NCI-H82 treated with DMSO at 0.1 percent for 48 hours (cell line): ENCODE measurements around the gene OVOL1.
"Not testable (repeated sequence)": the region's sequence is repeated elsewhere in the genome, so short reads cannot be mapped to it uniquely, and the experiment has no call there.

Experiments
- DNase-seq: peaks from one replicate; lab custom pipeline; 2025; ENCODE audit not compliant: unreplicated experiment; lab: John Stamatoyannopoulos, UW

OVOL1 gene

GRCh38 chr11:65786786-65787636, at the start of gene OVOL1:
OVOL1 (plus strand) TSS chr11:65787063; CDS start chr11:65787374, 311 bp downstream.
- no peak for DNase-seq

- DNase-seq, result no peak
Observed at GRCh38 chr11:65739022-65739421, 47.8 kb upstream of the OVOL1 start.

- no peak for DNase-seq
Observed at GRCh38 chr11:65741185-65741584, 45.7 kb upstream of the OVOL1 start.

GRCh38 chr11:65742353-65742752, 44.5 kb upstream of the OVOL1 start:
- DNase-seq, result no peak

- DNase-seq, result no peak
Observed at GRCh38 chr11:65743681-65744025, 43.2 kb upstream of the OVOL1 start.

- peak; percentile 36 for DNase-seq
Observed at GRCh38 chr11:65744026-65744698, 42.7 kb upstream of the OVOL1 start.

- no peak for DNase-seq
Observed at GRCh38 chr11:65744699-65745042, 42.2 kb upstream of the OVOL1 start.

- no peak for DNase-seq
Observed at GRCh38 chr11:65745049-65745448, 41.8 kb upstream of the OVOL1 start.

GRCh38 chr11:65762169-65762568, 24.7 kb upstream of the OVOL1 start:
- DNase-seq, result not testable (repeated sequence)

DNA sequence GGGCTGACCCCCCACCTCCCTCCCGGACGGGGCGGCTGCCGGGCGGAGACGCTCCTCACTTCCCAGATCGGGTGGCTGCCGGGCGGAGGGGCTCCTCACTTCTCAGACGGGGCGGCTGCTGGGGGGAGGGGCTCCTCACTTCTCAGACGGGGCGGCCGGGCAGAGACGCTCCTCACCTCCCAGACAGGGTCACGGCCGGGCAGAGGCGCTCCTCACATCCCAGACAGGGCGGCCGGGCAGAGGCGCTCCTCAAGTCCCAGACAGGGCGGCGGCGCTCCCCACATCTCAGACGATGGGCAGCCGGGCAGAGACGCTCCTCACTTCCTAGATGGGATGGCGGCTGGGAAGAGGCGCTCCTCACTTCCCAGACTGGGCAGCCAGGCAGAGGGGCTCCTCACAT, 24.0 kb upstream of the OVOL1 start:
- not testable (repeated sequence) for DNase-seq

DNA sequence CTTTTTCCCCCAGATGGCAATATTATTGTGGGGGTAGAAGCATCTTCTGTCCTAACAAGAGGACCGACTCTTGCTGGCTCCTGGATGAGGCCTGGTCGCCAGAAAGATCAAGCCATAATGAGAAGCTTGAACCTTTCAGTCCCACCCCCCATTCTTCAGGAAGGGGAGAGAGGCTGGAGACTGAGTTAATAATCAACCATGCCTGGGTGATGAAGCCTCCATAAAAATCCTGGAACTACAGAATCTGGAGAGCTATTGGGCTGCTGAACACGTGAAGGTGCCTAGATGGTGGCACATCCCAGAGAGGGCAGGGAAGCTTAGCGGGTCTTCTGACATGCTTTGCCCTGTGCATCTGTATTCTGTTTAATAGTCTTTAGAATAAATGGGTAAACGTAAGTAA, 22.4 kb upstream of the OVOL1 start:
- DNase-seq, result no peak

- no peak for DNase-seq
Observed at GRCh38 chr11:65766535-65766934, 20.3 kb upstream of the OVOL1 start.

DNA sequence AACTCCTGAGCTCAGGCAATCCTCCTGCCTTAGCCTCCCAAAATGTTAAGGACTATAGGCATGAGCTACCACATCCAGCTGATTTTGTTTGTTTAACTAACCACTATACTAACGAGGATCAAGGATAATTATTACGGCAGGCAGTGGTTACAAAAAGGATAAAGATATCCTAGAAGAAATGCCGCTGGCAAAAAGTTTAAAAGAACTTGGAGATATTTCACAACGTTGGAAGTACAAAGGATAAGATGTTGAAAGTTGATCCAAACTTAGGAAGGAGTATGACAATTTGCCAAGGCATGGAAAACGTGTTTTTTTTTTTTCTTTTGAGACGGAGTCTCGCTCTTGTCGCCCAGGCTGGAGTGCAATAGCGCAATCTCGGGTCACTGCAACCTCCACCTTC, 19.5 kb upstream of the OVOL1 start:
- no peak for DNase-seq

GRCh38 chr11:65767806-65768205, 19.1 kb upstream of the OVOL1 start:
- not testable (repeated sequence) for DNase-seq

DNA sequence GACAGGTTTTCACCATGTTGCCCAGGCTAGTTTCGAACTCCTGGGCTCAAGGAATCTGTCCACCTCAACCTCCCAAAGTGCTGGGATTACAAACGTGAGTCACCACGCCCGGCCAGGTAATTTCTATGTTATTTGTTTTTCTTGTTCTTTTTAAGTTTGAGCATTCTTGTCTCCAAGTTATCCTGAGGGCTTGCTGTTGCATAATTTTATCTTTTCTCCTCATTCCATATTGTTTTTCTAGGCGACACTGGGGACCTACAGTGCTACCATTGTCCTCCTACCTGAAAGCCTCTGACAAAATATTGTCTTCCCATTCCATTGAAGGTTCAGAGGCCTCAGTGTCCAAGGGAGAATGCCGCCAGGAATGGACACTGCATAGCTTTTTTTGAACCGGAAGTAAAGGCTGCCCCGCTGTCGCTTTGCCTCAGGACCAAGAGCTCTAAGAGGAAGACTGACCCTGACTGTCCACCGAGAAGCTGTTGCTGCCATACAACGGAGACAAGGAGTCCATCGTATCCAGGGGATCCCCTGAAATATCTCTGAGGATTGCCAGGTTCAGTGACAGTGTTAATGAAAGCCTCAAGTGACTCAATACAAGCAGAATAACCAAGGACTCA, 15.8 kb upstream of the OVOL1 start:
- no peak for DNase-seq

GRCh38 chr11:65771589-65772112, 15.2 kb upstream of the OVOL1 start:
- no peak for DNase-seq

GRCh38 chr11:65773784-65774411, 13.0 kb upstream of the OVOL1 start:
- DNase-seq, result no peak

GRCh38 chr11:65774525-65775306, 12.1 kb upstream of the OVOL1 start:
- DNase-seq, result no peak

GRCh38 chr11:65776196-65776595, 10.7 kb upstream of the OVOL1 start:
- DNase-seq, result no peak

- DNase-seq, result no peak
Observed at GRCh38 chr11:65776710-65777141, 10.1 kb upstream of the OVOL1 start.

GRCh38 chr11:65777241-65777640, 9.6 kb upstream of the OVOL1 start:
- no peak for DNase-seq
